HG03520 (cell line): ENCODE data around the gene PITX1.

Source experiments
- ATAC-seq: cut with Tn5 transposase; IDR thresholded peaks from one replicate; pipeline ENCODE4 v1.9.1; 2021; ENCODE audit warnings: mild to moderate bottlenecking, moderate library complexity; ENCODE audit not compliant: unreplicated experiment

The PITX1 gene

DNA sequence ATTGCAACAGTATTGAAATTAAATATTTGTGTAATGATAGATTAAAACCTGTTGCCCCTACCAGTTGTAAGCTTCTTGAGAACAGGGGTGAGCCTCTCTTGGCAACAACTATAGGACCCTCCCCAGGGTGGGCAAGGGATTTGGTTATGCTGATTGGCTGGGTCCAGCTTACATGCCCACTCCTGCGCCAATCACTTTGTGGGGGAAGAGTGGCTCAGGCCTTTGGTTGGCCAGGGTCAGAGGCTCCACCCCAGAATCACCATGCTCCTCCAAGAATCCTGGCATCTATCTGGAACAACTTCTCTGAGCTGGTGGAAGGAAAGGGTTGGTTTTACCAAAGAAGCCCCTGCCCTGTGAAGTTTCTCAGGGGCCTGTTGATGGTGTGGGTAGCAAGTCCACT, 8.6 kb upstream of the PITX1 start:
- no peak for ATAC-seq

DNA sequence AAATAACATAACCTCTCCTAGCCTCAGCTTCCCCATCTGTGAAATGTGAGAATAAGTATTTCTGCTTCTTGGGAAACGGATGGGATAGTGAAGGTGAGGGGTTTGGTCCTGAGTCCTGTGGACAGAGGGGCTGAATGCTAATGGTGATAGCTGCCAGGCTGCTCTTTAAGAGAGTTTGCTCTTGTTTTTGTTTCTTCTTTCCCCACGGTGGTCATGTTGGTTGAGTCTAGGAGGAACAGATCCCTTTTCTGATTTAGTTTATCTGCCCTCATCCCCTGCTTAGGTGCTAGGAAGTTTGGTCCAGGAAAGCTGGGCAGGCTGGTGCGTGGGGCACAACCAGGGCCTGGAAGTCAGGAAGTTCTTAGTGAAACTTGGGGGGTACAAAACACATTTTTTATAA, 7.7 kb upstream of the PITX1 start:
- no peak for ATAC-seq

DNA sequence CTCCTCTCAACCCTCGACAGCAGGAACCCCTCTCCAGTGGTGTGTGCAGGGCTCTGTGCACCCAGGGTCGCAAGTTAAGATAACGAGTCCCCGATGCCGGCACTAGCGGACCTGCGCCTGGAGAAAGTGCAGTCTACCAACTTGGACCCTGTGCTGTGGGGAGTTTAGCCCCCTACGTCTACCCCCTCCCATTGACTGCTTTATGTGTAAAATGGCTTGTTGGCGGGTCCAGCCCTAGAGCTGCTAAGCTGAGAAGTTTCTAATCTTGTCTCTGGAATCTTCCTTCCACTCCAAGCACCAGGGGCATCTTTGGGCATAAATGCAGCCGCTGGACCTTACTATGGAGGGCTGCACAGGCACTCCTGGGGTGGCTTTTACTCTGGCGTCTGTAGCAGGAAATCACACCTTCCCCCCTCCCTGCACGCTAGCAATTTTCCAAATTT, 7.1 kb upstream of the PITX1 start:
- no peak for ATAC-seq

DNA sequence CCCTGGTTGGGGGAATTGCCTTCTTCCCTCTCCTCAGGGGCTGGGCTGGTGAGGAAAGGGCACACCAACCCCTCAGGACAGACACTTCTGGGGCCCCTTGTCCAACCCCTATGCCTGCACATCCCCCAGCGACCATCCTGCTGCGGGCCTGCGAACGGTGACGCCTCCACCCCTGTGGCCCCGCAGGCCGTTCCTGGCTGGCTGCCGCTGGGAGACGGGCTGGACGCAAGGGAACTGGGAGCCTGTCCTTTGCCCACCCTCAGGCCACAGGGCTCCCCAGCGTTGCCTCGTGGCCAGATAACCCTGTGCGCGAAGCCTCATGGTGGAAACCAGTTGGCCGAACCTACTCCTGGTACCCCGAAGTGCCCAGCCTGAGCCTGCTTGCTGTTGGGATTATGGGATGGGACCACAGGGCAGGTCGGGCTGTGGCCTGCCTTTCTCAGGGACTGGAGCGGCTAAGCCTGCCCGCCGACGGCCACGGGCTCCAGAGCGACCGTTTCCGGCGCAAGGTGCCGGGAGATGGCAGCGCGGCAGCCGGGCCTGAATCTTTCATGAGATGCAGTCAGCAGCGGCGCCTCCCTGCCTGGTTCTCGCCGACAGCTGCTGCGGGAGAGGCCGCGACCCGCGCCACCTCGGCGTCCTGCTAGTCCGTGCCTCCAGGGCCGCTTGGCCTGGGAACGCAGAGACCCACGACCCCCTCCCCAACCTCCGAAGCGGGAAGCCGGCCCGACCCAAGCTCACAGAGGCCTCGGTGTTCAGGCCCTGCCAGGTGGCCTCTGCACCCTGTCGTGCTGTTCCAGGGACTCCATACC, 6.5 kb upstream of the PITX1 start:
- no peak for ATAC-seq

DNA sequence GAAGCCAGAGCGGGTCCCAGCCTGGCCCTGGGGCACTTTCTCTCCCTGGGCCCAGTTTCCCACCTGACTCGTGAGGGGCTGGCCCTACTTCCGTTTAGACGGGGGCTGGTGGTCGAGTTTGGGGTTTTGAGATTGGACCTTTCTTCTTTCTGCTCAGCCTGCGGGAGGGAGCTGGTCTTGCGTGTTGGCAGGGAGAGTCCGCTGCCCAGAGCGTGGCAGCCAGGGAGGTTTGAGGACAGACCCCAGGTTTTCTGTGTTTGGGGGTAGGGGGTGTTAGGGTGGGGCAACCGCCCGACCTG, 6.0 kb upstream of the PITX1 start:
- ATAC-seq: no peak

DNA sequence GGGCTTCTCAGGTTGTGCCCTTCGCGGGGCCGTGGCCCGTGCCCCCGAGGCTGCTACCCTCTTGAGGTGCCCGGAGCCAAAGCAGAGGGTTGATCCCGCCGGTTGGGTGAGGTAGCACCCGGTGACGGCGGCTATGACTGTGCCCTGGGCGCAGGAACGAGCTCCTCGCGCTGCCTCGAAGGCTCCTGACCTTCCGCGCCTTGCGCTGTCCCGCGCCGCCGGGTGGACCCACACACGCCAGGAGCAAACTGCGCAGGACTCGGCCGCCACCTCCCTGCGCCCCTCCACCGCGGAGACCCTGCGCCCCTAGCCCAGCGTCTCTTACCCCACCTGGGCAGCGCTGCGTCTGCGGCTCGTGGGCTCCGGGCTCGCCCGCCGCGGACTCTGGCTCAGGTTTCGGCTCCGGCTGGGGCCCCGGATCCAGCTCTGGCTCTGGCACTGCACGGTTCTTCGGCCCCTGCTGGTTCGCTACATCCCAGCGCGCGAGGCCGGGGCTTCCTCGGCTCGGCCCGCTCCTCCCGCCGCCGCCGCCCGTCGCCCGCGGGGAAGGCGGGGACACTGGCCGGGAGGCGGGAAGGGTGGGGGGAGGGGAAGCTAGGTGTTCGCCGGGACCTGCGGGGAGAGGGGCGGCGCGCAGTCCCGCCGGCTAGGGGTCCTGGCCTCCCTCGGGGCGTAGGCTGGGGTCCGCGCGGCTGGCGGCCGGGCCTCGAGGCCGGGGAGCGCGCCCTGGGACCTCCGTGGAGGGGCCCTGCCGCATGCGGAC, 5.4 kb upstream of the PITX1 start:
- ATAC-seq: no peak

DNA sequence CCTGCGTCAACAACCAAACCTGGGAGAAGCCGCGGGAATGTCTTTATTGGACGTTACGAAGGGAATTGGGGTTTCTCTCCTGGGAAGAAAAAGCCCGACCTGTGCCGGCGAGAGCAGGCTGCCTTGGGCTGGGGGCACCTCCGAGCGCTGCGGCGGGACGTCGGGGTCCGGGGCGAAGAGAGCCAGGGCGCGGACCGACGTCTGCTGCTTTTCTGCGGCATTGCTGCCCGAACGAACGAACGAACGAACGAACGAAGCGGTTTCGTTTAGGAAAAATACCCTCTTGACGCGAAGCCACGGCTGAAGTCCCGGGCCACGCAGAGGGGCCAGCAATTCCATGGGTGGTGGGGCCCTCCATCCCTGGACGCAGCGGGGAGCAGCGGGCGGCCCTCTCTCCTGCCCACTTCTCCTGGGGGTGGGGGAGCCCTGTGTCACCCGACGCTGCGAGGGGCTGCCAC, 4.8 kb upstream of the PITX1 start:
- ATAC-seq: no peak

DNA sequence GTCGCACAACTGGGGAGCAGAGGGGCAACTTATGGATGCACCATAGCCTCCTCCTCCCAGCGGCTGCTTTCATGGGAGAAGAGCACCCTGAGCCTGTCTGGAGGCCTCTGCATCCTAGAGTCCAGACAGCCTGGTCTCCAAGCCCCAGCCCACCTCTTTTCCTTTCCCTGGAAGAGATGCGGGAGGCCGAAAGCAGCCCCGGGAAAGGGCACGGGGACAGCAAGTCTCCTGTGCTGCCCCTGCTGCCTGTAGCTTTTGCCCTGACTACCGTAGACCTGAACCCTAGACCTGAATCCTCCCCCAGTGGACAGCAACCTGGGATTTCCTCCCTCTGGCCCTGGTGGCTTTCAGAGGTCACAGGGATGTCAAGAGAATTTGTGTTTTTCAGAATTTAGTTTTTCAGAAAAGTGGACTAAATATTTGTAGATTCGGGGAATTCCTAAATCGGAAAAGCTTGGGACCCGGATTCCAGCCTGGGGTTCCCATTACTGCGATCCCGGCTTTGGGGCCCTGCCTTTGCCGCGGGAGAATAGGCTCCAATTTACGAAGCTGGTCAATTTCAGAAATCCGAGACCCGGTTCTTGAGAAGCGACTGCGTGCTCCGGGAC, 4.3 kb upstream of the PITX1 start:
- ATAC-seq: no peak

DNA sequence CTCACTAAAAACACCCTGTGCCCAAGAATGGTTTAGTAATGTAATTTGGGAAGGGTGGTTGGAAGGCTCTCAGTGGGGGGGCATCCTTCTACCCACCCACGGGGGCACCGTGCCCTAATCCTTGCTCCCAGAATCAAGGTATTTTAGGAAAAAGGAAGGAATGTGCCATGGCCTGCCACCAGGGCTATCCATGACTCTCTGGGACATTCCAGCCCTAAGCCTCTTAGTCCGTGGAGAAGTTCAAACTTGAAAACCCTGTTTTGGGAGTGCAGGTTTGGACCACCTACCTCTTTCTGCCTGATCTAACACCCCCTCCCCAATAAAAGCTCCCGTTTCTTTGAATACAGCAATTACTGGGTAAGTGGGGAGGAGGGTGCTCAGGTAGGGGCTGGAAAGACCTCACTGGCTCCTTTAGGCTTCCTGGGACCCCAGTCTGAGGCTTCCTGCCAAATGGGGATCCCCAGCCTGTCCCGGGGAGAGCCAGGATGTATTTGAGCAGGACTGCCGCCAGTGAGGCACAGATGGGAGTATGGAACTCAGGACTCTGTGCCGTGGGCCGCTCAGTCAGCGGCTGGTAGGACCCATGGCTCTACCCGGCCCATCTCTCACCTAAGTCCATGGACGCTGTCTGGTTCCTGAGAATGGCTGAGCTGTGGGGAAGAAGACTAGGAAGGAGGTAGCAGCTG, 3.6 kb upstream of the PITX1 start:
- ATAC-seq: no peak

DNA sequence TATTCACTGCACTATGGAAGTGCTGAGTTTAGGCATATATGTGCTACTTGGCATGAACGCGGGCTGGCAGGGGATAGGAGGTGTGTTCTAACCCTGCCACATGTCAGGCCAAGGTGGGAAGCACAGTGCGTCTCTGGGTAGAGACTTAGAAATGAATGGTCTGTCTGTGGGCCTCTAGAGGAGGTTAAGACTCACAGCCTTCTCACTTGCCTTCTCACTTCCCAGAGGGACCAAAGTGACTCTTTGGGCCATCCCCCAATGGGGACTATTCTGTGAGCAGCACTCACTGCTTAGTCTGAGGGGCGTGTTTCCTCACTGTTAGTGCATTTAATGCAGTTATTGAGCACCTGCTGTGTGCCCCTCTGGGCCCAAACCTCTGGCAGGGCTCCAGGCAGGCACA, 2.4 kb upstream of the PITX1 start:
- ATAC-seq: no peak

DNA sequence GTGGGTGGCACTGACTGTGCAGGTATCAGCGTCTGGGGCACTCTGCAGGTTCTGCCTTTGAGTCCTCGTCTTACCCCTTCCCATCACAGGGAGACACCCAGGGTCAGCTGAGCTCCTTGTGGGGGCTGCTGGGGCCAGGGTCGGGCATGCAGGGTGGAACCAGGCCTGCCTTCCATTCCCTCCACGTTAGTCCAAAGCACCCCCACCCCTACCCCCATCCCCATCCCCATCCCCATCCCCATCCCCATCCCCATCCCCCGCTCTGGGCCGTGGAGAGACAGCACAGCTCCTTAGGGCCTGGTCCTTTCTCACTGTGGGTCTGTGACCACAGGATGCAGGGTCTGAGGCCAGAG, 1.6 kb upstream of the PITX1 start:
- ATAC-seq: no peak

DNA sequence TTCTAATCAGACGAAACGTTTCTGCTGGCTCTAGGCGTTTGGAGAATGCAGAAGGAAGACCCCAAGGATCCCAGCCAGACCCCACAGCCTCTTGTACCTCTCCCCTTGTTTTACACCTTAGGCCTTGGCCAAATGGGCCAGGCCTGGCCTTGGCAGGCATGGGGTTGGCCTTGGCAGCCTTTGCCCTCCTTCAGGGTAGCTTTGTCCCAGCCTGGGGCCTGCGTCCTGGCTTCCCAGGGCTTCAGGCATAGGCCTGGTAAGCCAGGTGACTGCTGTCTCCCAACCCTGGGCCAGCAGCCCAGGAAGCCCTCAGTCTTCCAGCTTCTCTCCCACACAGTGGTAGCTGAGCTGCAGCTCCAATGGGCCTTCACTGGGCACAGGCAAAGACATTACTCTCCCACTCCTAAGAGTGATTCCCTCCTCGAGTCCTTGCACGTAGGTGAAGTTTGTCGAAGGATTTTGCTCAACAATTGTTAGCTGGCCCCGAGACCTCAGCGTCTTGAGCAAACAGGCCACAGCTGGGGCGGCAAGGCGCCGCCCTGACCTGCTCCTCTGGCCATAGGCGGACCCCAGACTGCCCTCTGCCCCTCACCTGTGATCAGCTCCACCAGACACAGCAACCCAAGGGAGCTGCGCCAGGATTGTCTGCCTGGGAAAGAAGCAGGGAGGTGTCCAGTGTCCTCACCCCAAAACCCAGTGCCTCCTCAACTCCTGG, 1.1 kb upstream of the PITX1 start:
- ATAC-seq: no peak

DNA sequence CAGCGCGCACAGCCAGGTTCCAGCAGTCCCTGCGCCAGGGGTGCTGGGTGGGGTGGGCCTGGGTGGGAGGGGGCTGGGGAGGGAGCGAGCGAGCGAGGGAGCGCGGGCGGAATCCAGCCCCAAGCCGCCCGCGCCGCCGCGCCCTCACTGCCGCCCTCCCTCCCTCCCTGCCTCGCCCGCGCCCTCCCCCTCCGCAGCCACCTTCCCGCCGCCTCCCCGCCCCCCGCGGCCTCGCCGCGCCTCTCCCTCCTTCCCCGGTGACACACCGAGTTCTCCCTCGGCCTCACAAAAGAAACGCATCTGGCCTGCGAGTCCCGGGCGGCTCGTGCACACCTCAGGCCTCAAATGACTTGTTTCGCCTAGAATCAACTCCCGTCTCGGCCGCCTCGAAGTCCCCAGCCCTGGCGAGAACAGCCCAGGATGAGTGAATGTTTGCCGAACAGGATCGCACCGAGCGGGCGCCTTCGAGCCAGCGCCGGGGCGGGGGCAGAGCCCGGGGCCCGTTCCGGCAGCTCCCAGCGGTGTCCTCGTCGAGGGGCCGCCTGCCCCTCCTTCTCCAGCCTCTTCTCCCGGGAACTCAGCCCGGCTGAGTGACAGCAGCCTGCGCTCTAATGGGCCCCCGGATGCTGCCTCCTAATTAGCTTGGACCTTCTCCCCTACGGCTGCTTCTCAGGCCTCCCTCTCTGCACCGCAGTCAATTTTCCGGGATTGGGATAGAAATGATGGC, 371 bp upstream of the PITX1 start:
- no peak for ATAC-seq

DNA sequence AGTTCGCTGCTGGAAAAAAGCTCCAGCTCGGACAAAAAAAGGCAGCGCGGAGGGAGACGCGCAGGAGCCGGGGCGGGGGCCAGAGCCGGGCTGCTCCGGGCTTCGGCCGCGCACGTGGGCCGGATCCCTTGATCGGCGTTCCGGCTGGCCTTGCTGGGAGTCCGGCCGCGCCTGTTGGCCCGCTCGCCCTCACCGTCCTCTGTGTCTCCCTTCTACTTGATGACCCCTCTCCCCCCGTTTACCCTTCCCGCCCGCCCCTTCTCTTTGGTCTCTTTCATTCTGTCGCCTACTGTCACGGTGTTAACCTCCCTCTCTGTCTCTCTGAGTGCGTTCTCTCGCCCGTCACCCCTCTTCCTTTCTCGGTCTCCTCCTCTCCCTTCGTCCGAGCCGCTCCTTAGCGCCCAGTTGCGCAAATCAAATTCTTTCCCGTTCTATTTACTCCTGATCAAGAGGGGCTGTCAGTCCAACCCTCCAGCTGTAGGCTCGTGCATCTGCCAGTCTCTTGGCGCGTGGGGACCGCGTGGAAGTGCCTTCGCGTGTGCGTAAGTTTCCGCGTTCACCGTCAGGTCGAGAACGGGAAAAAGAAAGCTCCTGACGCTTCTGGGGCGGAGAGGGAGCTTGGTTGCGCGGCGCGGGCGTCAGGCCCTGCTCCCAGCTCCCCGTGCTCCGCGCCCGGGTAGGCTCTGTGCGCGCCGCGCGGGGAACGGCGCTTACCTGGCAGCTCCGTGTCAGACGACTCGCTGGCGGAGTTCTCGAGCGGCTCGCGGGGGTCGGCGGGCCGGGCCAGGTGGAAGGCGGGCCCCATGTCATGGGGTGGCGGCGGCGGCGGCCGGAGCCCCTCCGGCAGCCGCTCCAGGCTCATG, 798 bp downstream of the PITX1 start:
- no peak for ATAC-seq

DNA sequence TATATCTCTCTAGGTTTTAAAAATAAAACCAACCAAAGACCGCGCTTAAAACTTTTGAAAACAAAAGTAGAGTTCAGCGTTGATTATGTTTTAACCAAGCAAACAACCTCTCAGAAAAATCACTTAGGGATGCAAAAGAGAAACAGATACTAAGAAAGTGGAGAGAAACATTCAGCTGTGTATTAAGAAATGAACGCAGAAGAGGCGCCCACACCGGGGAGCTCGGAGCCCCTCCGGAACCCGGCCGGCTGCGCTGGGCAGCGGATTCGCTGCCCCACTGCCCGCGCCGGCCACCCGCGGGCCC, 1.4 kb downstream of the PITX1 start:
- ATAC-seq: no peak

DNA sequence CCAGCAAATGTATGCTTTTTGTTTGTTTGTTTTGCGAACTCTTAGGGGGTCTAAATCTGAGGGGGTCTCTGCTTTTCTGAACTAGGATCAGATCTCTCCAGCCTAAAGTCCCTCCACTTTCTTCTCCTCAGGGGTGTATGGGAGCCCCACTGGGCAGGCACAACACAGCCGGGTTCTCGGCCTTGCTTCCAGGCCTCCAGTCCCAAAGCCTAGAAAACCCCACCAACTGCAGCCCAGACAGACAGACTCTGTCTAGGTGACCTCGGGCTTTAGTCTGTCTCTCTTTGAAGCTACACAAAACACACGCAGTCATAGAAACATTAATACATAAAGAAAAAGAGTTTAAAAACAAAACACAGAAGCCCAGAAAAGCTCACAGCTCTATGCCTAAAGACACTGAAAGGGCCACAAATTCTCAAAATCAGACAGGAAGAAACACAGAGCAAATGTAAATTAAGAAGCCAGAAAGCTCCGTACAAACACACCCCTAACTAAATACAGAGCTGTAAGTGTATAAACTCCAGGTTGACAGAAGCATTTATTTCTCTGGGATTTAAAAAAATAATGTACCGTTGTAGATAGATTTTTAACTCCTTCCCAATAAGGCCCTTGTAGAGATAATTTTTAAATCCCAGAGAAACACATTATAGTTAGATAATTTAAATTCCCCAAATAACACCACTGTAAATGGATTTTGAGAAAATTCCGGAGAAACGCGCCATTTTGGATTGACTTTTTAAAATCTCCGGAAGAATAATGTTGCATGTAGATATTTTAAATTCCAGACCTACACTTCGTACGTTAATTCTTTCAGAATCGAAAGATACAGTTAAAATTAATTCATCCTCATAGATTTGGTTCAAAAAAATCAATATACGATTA, 2.0 kb downstream of the PITX1 start:
- ATAC-seq: no peak

DNA sequence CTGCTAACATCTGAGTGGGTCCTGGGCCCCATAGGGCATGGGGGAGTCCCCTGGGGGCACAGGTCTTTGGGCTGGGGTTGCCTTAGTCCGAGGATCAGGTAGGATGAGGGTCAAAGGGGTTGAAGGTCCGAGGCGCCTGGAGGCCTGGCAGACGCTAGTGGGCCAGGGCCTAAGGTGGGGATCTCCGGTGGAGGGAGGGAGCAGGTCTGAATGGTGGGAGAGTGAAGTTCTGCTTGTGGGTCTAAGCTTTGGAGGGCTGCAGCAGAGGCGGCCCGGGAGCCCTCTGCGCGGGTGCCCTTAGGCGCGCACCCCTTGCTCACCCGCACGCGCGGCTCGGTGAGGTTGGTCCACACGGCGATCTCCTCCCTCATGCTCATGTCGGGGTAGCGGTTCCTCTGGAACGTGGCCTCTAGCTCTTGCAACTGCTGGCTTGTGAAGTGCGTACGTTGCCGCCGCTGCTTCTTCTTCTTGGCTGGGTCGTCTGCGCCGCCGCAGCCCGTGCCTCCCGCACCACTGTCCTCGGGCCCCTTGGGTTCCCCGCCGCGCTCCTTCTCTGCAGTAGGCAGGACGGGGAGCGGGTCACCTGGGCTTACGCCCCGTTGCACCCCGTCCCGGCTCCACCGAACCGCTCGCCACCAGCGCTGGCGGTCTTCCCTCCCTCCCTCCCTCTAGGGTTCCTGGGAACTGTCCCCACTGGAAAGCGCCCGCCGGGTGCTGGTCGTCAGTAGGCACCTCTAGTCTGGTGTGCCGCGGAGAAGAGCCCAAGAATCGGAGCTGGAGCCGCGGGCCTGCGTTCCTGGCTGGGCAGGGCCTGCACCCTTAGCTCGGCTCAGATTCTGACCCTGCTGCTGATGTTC, 2.8 kb downstream of the PITX1 start:
- ATAC-seq: no peak
